HEK293 (cell line): ENCODE results near the gene RILP.

Experiments
- FEZF1 ChIP-seq: fragments of 450-650 bp; formaldehyde crosslinking; IDR thresholded peaks from 2 replicates; pipeline ENCODE4 v1.5.1; 2016; ENCODE audit warnings: missing biosample characterization, missing genetic modification characterization
- GLI2 ChIP-seq: fragments of 450-650 bp; formaldehyde crosslinking; IDR thresholded peaks from 2 replicates; pipeline ENCODE4; 2017; ENCODE audit warnings: missing biosample characterization, missing genetic modification characterization, low read depth, borderline replicate concordance
- KLF9 ChIP-seq: fragments of 450-650 bp; formaldehyde crosslinking; IDR thresholded peaks from 2 replicates; pipeline ENCODE4 v1.5.1; 2016; ENCODE audit warnings: missing biosample characterization, missing genetic modification characterization, low read depth
- RBAK ChIP-seq: fragments of 450-650 bp; formaldehyde crosslinking; IDR thresholded peaks from 2 replicates; pipeline ENCODE4 v1.5.1; 2016; ENCODE audit warnings: missing biosample characterization, missing genetic modification characterization
- WT1 ChIP-seq: fragments of 450-650 bp; formaldehyde crosslinking; IDR thresholded peaks from 2 replicates; pipeline ENCODE4 v1.5.1; 2016; ENCODE audit warnings: missing biosample characterization, missing genetic modification characterization
- ZBTB20 ChIP-seq: fragments of 450-650 bp; formaldehyde crosslinking; IDR thresholded peaks from 2 replicates; pipeline ENCODE4 v1.5.1; 2016; ENCODE audit warnings: missing biosample characterization, missing genetic modification characterization
- ZNF133 ChIP-seq: fragments of 450-650 bp; formaldehyde crosslinking; IDR thresholded peaks from 2 replicates; pipeline ENCODE4 v1.5.1; 2016; ENCODE audit warnings: missing biosample characterization, missing genetic modification characterization
- ZNF169 ChIP-seq: fragments of 450-650 bp; formaldehyde crosslinking; IDR thresholded peaks from 2 replicates; pipeline ENCODE4 v1.5.1; 2016; ENCODE audit warnings: missing biosample characterization, missing genetic modification characterization
- ZNF174 ChIP-seq: fragments of 450-650 bp; formaldehyde crosslinking; IDR thresholded peaks from 2 replicates; pipeline ENCODE4 v1.5.0; 2017; ENCODE audit warnings: missing biosample characterization, mild to moderate bottlenecking, missing genetic modification characterization
- ZNF292 ChIP-seq: fragments of 450-650 bp; formaldehyde crosslinking; IDR thresholded peaks from 2 replicates; pipeline ENCODE4 v1.5.1; 2016; ENCODE audit warnings: low read depth, missing biosample characterization, missing genetic modification characterization, borderline replicate concordance
- ZNF311 ChIP-seq: fragments of 450-650 bp; formaldehyde crosslinking; IDR thresholded peaks from 2 replicates; pipeline ENCODE4 v1.5.1; 2017; ENCODE audit warnings: missing biosample characterization, missing genetic modification characterization, borderline replicate concordance
- ZNF324 ChIP-seq: fragments of 450-650 bp; formaldehyde crosslinking; IDR thresholded peaks from 2 replicates; pipeline ENCODE4 v1.5.1; 2016; ENCODE audit warnings: missing biosample characterization, missing genetic modification characterization
- ZNF335 ChIP-seq: fragments of 450-650 bp; formaldehyde crosslinking; conservative IDR thresholded peaks from 2 replicates; pipeline ENCODE4 v1.5.1; 2016; ENCODE audit warnings: missing biosample characterization, missing genetic modification characterization
- ZNF341 ChIP-seq: fragments of 450-650 bp; formaldehyde crosslinking; IDR thresholded peaks from 2 replicates; pipeline ENCODE4; 2016; ENCODE audit warnings: low read depth, missing biosample characterization, missing genetic modification characterization
- ZNF37A ChIP-seq: fragments of 450-650 bp; IDR thresholded peaks from 2 replicates; pipeline ENCODE4 v1.5.1; 2018; ENCODE audit warnings: missing biosample characterization, missing genetic modification characterization
- ZNF596 ChIP-seq: fragments of 450-650 bp; IDR thresholded peaks from 2 replicates; pipeline ENCODE4 v1.5.0; 2018; ENCODE audit warnings: missing biosample characterization, mild to moderate bottlenecking, missing genetic modification characterization, moderate library complexity
- ZNF624 ChIP-seq: fragments of 450-650 bp; formaldehyde crosslinking; IDR thresholded peaks from 2 replicates; pipeline ENCODE4 v1.5.1; 2017; ENCODE audit warnings: missing biosample characterization, missing genetic modification characterization
- ZNF658 ChIP-seq: fragments of 450-650 bp; formaldehyde crosslinking; IDR thresholded peaks from 2 replicates; pipeline ENCODE4; 2016; ENCODE audit warnings: missing biosample characterization, missing genetic modification characterization
- ZNF747 ChIP-seq: fragments of 450-650 bp; formaldehyde crosslinking; IDR thresholded peaks from 2 replicates; pipeline ENCODE4 v1.5.1; 2016; ENCODE audit warnings: missing biosample characterization, missing genetic modification characterization
- ZNF768 ChIP-seq: fragments of 450-650 bp; formaldehyde crosslinking; IDR thresholded peaks from 2 replicates; pipeline ENCODE4 v1.5.1; 2018; ENCODE audit warnings: missing biosample characterization, mild to moderate bottlenecking, missing genetic modification characterization
- ZNF777 ChIP-seq: fragments of 450-650 bp; formaldehyde crosslinking; IDR thresholded peaks from 2 replicates; pipeline ENCODE4 v1.5.1; 2017; ENCODE audit warnings: missing biosample characterization, missing genetic modification characterization, borderline replicate concordance
- ZNF791 ChIP-seq: fragments of 450-650 bp; formaldehyde crosslinking; IDR thresholded peaks from 2 replicates; pipeline ENCODE4 v1.5.1; 2016; ENCODE audit warnings: missing biosample characterization, missing genetic modification characterization
- TF ChIP-seq, protein P1 (sequence below): fragments of 450-650 bp; formaldehyde crosslinking; IDR thresholded peaks from 2 replicates; pipeline ENCODE4 v1.5.1; 2016; ENCODE audit warnings: missing biosample characterization, missing genetic modification characterization
- TF ChIP-seq, protein P2 (sequence below): fragments of 450-650 bp; formaldehyde crosslinking; IDR thresholded peaks from 2 replicates; pipeline ENCODE4 v1.5.1; 2017; ENCODE audit warnings: missing biosample characterization, missing genetic modification characterization
- TF ChIP-seq, protein P3 (sequence below): fragments of 450-650 bp; formaldehyde crosslinking; IDR thresholded peaks from 2 replicates; pipeline ENCODE4 v1.5.1; 2016; ENCODE audit warnings: missing biosample characterization, missing genetic modification characterization
- TF ChIP-seq, protein P4 (sequence below): fragments of 450-650 bp; formaldehyde crosslinking; IDR thresholded peaks from 2 replicates; pipeline ENCODE4 v1.5.1; 2016; ENCODE audit warnings: missing biosample characterization, missing genetic modification characterization, low read depth
- TF ChIP-seq, protein P5 (sequence below): IDR thresholded peaks from 2 replicates; pipeline ENCODE4 v1.6.1; 2011; ENCODE audit warnings: mild to moderate bottlenecking, low read depth, low read length, borderline replicate concordance
- TF ChIP-seq, protein P6 (sequence below): fragments of 450-650 bp; formaldehyde crosslinking; IDR thresholded peaks from 2 replicates; pipeline ENCODE4 v1.5.1; 2016; ENCODE audit warnings: missing biosample characterization, missing genetic modification characterization
- TF ChIP-seq, protein P7 (sequence below): fragments of 450-650 bp; formaldehyde crosslinking; IDR thresholded peaks from 2 replicates; pipeline ENCODE4 v1.5.1; 2016; ENCODE audit warnings: missing biosample characterization, missing genetic modification characterization

RILP gene

DNA sequence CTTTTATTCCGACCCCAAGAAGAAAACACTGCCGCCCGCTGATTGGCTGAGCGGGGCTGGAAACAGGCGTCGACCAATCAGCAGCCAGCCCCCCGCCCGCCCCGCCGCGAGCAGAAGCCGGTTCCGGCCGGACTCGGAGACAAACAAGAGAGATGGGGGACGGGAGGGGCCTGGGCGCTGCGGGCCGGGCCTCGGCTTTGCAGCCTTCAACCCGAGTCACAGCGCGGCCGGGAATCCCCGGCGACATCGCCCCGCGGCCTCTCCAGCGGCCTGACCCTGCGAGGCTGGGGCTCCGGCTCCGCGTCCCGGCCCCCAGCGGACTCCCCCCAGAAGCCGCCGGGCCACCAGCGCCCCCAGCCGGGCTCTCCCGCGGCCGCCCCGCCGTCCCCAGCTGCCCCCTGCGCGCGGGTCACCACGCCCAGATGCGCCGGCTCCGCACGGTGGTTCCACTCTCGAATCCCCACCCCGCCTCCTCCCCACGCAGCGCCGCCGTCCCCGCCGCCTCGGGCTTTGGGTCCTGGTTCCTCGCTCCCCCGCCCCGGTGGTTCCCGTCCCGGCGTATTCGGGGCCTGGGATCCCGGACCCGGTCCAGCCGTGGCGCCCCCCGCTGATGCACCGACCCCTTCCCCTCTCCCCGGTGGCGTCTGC lies 20.7 kb downstream of the RILP start (continued):
- TF ChIP-seq KLF9 (tag by site-specific recombination) (peak; percentile 54), WT1 (tag by site-specific recombination) (0 out of 2 replicates have a peak, but pooled peaks have one; percentile 1), ZNF174 (no peak), ZNF133 (tag by site-specific recombination) (no peak), ZNF658 (no peak), ZNF335 (no peak), ZNF747 (no peak), ZNF791 (tag by site-specific recombination) (no peak), ZNF169 (tag by site-specific recombination) (no peak), RBAK (tag by site-specific recombination) (no peak), ZNF311 (tag by site-specific recombination) (no peak), ZNF596 (tag by site-specific recombination) (peak; percentile 45; the same call in 1 of the 2 replicates), GLI2 (no peak), ZNF777 (tag by site-specific recombination) (no peak), ZNF768 (no peak), ZNF324 (tag by site-specific recombination) (no peak), ZNF37A (no peak), FEZF1 (tag by site-specific recombination) (peak; percentile 3; the same call in 1 of the 2 replicates), ZNF341 (tag by site-specific recombination) (no peak), ZBTB20 (tag by site-specific recombination) (peak; percentile 52; the same call in 1 of the 2 replicates), ZNF292 (no peak), ZNF624 (tag by site-specific recombination) (no peak)
- TF ChIP-seq, protein P1, sequence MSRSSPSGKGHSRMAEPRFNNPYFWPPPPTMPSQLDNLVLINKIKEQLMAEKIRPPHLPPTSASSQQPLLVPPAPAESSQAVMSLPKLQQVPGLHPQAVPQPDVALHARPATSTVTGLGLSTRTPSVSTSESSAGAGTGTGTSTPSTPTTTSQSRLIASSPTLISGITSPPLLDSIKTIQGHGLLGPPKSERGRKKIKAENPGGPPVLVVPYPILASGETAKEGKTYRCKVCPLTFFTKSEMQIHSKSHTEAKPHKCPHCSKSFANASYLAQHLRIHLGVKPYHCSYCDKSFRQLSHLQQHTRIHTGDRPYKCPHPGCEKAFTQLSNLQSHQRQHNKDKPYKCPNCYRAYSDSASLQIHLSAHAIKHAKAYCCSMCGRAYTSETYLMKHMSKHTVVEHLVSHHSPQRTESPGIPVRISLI (tag by site-specific recombination) = no peak
- TF ChIP-seq, protein P2, sequence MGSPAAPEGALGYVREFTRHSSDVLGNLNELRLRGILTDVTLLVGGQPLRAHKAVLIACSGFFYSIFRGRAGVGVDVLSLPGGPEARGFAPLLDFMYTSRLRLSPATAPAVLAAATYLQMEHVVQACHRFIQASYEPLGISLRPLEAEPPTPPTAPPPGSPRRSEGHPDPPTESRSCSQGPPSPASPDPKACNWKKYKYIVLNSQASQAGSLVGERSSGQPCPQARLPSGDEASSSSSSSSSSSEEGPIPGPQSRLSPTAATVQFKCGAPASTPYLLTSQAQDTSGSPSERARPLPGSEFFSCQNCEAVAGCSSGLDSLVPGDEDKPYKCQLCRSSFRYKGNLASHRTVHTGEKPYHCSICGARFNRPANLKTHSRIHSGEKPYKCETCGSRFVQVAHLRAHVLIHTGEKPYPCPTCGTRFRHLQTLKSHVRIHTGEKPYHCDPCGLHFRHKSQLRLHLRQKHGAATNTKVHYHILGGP (tag by site-specific recombination) = no peak
- TF ChIP-seq, protein P3, sequence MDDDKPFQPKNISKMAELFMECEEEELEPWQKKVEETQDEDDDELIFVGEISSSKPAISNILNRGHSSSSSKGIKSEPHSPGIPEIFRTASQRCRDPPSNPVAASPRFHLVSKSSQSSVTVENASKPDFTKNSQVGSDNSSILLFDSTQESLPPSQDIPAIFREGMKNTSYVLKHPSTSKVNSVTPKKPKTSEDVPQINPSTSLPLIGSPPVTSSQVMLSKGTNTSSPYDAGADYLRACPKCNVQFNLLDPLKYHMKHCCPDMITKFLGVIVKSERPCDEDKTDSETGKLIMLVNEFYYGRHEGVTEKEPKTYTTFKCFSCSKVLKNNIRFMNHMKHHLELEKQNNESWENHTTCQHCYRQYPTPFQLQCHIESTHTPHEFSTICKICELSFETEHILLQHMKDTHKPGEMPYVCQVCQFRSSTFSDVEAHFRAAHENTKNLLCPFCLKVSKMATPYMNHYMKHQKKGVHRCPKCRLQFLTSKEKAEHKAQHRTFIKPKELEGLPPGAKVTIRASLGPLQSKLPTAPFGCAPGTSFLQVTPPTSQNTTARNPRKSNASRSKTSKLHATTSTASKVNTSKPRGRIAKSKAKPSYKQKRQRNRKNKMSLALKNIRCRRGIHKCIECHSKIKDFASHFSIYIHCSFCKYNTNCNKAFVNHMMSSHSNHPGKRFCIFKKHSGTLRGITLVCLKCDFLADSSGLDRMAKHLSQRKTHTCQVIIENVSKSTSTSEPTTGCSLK (tag by site-specific recombination) = no peak
- TF ChIP-seq, protein P4, sequence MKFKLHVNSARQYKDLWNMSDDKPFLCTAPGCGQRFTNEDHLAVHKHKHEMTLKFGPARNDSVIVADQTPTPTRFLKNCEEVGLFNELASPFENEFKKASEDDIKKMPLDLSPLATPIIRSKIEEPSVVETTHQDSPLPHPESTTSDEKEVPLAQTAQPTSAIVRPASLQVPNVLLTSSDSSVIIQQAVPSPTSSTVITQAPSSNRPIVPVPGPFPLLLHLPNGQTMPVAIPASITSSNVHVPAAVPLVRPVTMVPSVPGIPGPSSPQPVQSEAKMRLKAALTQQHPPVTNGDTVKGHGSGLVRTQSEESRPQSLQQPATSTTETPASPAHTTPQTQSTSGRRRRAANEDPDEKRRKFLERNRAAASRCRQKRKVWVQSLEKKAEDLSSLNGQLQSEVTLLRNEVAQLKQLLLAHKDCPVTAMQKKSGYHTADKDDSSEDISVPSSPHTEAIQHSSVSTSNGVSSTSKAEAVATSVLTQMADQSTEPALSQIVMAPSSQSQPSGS (tag by site-specific recombination) = no peak
- TF ChIP-seq, protein P5, sequence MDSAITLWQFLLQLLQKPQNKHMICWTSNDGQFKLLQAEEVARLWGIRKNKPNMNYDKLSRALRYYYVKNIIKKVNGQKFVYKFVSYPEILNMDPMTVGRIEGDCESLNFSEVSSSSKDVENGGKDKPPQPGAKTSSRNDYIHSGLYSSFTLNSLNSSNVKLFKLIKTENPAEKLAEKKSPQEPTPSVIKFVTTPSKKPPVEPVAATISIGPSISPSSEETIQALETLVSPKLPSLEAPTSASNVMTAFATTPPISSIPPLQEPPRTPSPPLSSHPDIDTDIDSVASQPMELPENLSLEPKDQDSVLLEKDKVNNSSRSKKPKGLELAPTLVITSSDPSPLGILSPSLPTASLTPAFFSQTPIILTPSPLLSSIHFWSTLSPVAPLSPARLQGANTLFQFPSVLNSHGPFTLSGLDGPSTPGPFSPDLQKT = no peak
- TF ChIP-seq, protein P6, sequence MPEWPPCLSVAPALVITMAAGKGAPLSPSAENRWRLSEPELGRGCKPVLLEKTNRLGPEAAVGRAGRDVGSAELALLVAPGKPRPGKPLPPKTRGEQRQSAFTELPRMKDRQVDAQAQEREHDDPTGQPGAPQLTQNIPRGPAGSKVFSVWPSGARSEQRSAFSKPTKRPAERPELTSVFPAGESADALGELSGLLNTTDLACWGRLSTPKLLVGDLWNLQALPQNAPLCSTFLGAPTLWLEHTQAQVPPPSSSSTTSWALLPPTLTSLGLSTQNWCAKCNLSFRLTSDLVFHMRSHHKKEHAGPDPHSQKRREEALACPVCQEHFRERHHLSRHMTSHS (tag by site-specific recombination) = no peak
- TF ChIP-seq, protein P7, sequence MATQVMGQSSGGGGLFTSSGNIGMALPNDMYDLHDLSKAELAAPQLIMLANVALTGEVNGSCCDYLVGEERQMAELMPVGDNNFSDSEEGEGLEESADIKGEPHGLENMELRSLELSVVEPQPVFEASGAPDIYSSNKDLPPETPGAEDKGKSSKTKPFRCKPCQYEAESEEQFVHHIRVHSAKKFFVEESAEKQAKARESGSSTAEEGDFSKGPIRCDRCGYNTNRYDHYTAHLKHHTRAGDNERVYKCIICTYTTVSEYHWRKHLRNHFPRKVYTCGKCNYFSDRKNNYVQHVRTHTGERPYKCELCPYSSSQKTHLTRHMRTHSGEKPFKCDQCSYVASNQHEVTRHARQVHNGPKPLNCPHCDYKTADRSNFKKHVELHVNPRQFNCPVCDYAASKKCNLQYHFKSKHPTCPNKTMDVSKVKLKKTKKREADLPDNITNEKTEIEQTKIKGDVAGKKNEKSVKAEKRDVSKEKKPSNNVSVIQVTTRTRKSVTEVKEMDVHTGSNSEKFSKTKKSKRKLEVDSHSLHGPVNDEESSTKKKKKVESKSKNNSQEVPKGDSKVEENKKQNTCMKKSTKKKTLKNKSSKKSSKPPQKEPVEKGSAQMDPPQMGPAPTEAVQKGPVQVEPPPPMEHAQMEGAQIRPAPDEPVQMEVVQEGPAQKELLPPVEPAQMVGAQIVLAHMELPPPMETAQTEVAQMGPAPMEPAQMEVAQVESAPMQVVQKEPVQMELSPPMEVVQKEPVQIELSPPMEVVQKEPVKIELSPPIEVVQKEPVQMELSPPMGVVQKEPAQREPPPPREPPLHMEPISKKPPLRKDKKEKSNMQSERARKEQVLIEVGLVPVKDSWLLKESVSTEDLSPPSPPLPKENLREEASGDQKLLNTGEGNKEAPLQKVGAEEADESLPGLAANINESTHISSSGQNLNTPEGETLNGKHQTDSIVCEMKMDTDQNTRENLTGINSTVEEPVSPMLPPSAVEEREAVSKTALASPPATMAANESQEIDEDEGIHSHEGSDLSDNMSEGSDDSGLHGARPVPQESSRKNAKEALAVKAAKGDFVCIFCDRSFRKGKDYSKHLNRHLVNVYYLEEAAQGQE = no peak
